ENCODE measurements around the gene AKAP7.

- TF ChIP-seq CTCF (IDR thresholded peaks at IDR 0.05; ENCODE audit: insufficient read depth, low read length, poor library complexity, severe bottlenecking) (no peak), EZH2phosphoT487 (conservative IDR thresholded peaks at IDR 0.05; ENCODE audit: low read length) (no peak)
Observed at GRCh38 chr6:131225127-131225526, 89.9 kb downstream of the AKAP7 start.

Data from SU-DHL-6 (cell line).